DMS53 treated with DMSO at 0.1 percent for 48 hours (cell line): ENCODE measurements around the gene LCLAT1.

Experiments
- DNase-seq: peaks from one replicate; lab custom pipeline; 2025; ENCODE audit not compliant: unreplicated experiment; lab: John Stamatoyannopoulos, UW

The LCLAT1 gene

DNA sequence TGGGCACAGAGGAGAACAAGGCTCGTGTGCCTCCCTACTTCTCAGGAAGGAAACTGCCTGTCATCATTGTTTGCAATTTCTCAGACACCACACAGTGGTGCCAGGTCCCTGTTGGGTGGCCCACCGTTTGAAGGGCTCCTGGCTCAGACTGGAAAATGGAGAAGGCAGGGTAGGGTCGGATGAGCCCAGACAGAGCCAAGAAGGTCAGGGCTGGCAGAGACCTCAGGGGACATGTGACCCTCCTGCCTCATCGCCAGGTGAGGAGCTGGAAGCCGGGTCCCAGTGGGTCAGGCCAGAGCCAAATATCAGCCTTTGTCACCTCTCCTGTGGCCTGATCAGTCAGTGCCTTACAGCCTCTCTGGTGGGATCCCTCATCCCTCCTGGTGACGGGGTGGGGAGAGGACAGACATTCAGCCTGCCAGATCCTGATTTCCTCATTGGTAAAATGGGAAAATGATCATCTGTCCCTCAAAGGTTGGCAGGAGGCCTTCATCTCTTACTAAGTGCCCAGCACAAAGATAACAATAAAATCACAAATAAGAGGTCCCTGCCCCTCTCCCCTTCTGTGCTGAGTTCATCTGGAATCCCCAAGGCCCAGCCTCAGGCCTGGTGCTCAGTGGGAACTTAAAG is 242.6 kb downstream of the LCLAT1 start:
- no peak for DNase-seq

DNA sequence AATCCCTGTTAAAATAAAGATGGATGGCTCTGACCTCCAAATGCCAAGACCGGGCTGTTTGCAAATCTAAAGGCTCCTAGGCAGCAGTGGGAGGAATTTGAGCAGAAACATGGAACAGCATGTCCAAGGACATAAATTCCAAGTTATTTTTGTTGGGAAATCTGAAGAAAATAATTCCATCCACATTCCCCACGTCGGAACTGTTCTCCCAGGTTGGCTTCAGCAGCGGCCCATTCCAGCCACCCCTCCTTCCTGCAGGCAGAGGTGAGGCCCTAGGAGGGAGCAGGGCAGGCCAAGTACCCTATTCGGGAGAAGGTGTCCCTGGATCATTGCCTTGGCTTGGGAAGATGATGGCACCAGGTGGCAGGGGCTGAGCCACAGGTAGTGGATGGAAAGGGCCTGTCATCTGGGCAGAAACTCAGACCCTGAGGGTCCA is 243.1 kb downstream of the LCLAT1 start:
- DNase-seq = no peak

DNA sequence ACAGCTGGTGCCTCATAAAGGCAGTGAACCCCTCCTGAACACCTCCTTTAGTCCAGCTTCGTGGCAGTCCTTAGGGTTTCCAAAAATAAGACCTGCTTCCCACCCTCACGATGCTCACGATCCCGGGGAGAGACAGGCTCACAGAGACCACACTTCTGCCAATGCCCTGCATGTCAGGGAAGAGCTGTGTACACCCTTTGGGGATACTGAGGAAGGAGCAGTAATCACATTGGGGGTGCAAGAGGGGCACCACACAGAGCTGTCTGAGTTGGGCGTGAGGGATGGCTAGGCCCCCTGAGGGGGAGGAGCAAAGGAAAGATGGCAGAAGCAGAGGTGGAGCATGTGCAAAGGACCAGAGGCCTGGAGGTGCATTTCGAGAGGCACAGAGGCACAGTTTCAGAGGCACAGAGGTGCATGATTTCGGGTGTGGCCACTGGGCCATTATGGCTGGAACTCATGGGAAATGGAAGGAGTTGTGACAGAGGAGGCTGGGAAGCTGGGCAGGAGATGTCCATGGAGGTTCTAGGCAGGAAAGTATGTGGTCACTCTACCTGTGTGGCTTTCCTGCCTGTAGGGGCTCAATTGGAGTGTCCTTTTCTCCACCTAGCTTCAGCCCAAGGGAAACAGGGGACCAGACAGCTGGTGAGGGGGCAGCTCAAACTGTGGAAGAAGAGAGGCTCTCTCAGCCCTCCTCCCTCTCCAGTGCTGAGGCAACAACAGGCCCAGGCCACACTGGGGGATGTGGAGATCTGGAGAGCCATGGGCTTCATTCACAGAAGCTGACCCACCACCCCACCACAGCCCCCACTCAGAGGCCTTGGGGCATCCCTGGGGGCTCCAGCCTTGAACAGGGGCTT is 244.3 kb downstream of the LCLAT1 start:
- DNase-seq = no peak

DNA sequence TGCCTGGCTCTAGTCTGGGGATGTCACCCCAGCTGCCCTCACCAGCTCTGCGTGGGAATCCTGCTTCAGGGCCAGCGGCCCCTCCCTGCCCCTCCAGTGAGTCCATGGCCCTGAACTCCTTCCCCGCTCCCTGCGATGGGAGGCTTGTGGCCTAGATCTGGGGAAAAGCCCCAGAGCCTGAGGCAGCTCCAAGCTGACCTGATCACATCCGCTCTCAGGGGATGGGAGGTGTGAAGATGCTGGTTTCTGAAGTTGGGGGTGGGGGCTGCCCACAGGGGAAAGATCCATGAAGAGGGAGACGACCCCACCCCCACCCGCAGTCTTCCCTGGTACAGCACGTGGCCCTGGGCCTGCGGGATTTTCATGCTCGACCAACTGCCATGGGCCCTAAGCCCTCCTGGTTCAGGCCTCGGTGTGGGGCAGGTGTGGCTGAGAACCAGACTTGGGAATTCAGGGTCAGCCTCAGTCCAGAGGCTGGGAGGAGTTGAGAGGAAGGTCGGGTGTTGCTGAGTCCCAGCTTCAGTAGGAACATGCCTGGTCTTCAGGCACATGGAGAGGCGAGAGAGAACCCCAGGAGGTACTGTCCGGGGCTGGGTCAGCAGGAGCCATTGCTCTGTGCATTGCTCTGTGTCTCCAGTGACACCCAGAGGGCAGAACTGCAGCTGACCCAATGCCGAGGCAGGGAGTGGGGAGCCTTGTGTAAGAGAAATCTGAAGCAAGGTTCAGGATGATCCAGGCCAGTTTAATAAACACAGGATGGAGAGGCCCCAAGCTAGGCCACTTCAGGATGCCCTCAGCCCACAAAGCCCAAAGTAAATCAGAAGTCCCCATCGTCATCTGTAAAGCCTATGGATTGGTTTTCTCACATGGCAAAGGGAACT is 245.1 kb downstream of the LCLAT1 start:
- no peak for DNase-seq

DNA sequence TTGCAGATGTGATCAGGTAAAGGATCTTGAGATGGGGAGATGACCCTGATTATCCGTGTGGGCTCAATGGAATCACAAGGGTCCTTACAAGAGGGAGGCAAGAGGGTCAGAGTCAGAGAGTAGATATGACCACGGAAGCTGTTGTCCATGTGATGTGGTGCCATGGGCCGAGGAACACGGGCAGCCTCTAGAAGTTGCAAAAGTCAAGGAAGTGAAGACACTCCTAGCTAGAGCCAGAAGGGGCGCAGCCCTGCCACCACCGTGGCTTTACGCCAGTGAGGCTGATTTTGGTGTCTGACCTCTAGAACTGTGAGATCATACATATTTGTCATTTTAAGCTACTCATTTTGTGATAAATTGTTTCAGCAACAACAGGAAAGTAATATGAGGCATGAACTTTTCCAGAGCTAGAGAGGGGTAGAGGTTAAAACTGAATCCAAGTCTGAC is 245.8 kb downstream of the LCLAT1 start:
- no peak for DNase-seq
